Activated CD4-positive, alpha-beta T cell treated with anti-CD3 and anti-CD28 coated beads, Interleukin-2, amount 10 ng/mL, durations not matched to agents 24 days and 14 days (primary cell): ENCODE measurements around the gene RAPGEF3. TPM values are rescaled to one million over a fixed set of nuclear protein-coding genes. Genes with fewer than 3 reads are reported as not detected.
A peak's percentile ranks its signal among the peaks of the same experiment; 100 is the strongest.

Source experiments
- DNase-seq: peaks from one replicate; pipeline ENCODE4 v3.0.0; 2022
- H3K27ac Mint-ChIP-seq: one replicate; pipeline ENCODE4 v1.8.0; 2022; ENCODE audit warnings: mild to moderate bottlenecking, mixed read lengths
- H3K27me3 Mint-ChIP-seq: one replicate; pipeline ENCODE4 v1.8.0; 2022; ENCODE audit warnings: mixed read lengths
- H3K36me3 Mint-ChIP-seq: one replicate; pipeline ENCODE4 v1.8.0; 2022; ENCODE audit warnings: low read depth, mild to moderate bottlenecking, mixed read lengths
- H3K4me1 Mint-ChIP-seq: one replicate; pipeline ENCODE4 v1.8.0; 2021; ENCODE audit warnings: mixed read lengths
- H3K4me3 Mint-ChIP-seq: one replicate; pipeline ENCODE4 v1.8.0; 2022; ENCODE audit warnings: mild to moderate bottlenecking, moderate library complexity, mixed read lengths
- H3K9me3 Mint-ChIP-seq: one replicate; pipeline ENCODE4 v1.8.0; 2021; ENCODE audit warnings: mixed read lengths
- intact Hi-C: fragments of 100-400 bp; cut with micrococcal nuclease; formaldehyde crosslinking; loops from one replicate; pipeline ENCODE4 v1.15.1; 2023
- total RNA-seq: library from RNA; stranded (reverse); gene quantifications from 2 replicates; pipeline ENCODE4 v1.2.3, GENCODE V29; 2022

RAPGEF3 gene
- total RNA-seq, 1 donor from 2014 or later: 3.6 TPM

- H3K4me3 Mint-ChIP-seq: no peak overlapping the region
- peaks cover 14% of the 10 kb centered on the region for H3K27me3 Mint-ChIP-seq
- intact Hi-C loops: loop anchor here (1.0 kb wide), 2 partner anchors 25 to 52 kb away; no protein-coding TSS in a partner anchor
- no peaks in the 10 kb centered on the region for H3K36me3 Mint-ChIP-seq
- H3K27ac Mint-ChIP-seq: no peak overlapping the region
- peaks cover 12% of the 10 kb centered on the region for H3K4me1 Mint-ChIP-seq
- no peaks in the 10 kb centered on the region for H3K9me3 Mint-ChIP-seq
- DNase-seq: peak; percentile 90
These were observed 8.6 kb upstream of the RAPGEF3 start for GRCh38 chr12:47767216-47767724.

- no peaks in the 10 kb centered on the region for H3K9me3 Mint-ChIP-seq
- H3K27ac Mint-ChIP-seq: no peak overlapping the region
- peaks cover 15% of the 10 kb centered on the region for H3K4me1 Mint-ChIP-seq
- no peaks in the 10 kb centered on the region for H3K36me3 Mint-ChIP-seq
- H3K27me3 Mint-ChIP-seq: peaks cover 11% of the 10 kb centered on the region
- no peak overlapping the region for H3K4me3 Mint-ChIP-seq
- intact Hi-C loops: loop anchor here (1.0 kb wide), 2 partner anchors 24 to 51 kb away; no protein-coding TSS in a partner anchor
- DNase-seq: no peak
These were observed 8.0 kb upstream of the RAPGEF3 start for GRCh38 chr12:47766502-47767215.

GRCh38 chr12:47763481-47764346 is 5.0 kb upstream of the RAPGEF3 start:
- Mint-ChIP-seq H3K4me1 (peaks cover 28% of the 10 kb centered on the region), H3K4me3 (no peak overlapping the region), H3K27me3 (peaks cover 10% of the 10 kb centered on the region), H3K9me3 (no peaks in the 10 kb centered on the region), H3K36me3 (no peaks in the 10 kb centered on the region), H3K27ac (no peak overlapping the region)
- intact Hi-C loops: no loop called here
- DNase-seq: no peak

DNA sequence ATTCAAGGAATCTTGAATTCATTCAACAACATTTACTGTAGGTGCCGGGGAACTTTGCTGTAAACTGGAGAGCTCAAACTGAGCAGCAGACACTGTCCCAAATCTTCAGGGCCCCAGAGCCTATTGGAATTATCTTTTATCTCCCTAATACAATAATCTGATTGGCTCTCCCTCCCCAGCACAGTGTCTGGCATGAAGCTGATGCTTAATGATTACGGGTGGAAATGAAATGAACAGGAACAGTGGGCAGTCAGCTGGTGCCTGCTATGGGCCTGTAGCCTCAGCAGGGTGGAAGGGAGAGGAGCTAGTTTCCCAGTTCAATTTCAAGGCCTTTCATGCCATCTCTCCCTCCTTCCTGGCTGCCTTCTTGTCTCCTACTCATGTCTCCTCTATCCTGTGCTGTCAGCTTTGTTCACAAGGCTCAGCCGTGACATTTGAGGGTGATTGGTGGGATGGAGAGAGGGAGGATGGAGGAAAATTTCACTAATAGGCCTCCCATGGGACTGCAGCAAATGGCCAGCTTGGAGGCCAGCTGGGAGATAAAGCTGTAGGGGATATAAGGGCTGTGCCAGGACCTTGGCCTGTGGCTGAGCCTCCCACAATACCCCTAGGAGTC is 4.3 kb upstream of the RAPGEF3 start:
- Mint-ChIP-seq H3K27me3 (peaks cover 10% of the 10 kb centered on the region), H3K27ac (no peak overlapping the region), H3K9me3 (no peaks in the 10 kb centered on the region), H3K36me3 (no peaks in the 10 kb centered on the region), H3K4me3 (no peak overlapping the region), H3K4me1 (peaks cover 31% of the 10 kb centered on the region)
- DNase-seq: no peak
- intact Hi-C loops: no loop called here

DNA sequence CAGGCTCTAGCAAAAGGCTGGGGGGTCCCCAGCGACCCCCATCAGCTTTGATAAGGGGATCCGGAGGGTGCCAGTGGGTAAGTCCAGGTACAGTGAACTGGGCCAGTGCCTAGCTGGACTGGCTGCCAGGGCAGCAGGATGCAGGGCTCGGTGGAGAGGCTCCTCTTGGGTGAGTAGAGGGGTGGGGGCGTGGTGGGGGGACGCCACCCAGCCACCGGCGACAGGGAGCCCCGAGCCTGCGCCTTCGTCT is 171 bp downstream of the RAPGEF3 start:
- H3K4me3 Mint-ChIP-seq: peak overlapping the region; percentile 68
- H3K4me1 Mint-ChIP-seq: peaks cover 59% of the 10 kb centered on the region
- no peaks in the 10 kb centered on the region for H3K9me3 Mint-ChIP-seq
- intact Hi-C loops: loop anchor here (2.0 to 5.0 kb wide), 3 partner anchors 16 to 1491 kb away; partner anchors contain the start of gene SLC38A1
- H3K36me3 Mint-ChIP-seq: no peaks in the 10 kb centered on the region
- H3K27me3 Mint-ChIP-seq: peaks cover 2% of the 10 kb centered on the region
- no peak overlapping the region for H3K27ac Mint-ChIP-seq
- DNase-seq: no peak

- H3K9me3 Mint-ChIP-seq: no peaks in the 10 kb centered on the region
- intact Hi-C loops: loop anchor here (2.0 to 5.0 kb wide), 3 partner anchors 15 to 1491 kb away; partner anchors contain the start of gene SLC38A1
- no peaks in the 10 kb centered on the region for H3K36me3 Mint-ChIP-seq
These were observed 668 bp downstream of the RAPGEF3 start for GRCh38 chr12:47757840-47758583.

GRCh38 chr12:47757364-47757839 is 1.3 kb downstream of the RAPGEF3 start:
- no peaks in the 10 kb centered on the region for H3K36me3 Mint-ChIP-seq
- peaks cover 58% of the 10 kb centered on the region for H3K4me1 Mint-ChIP-seq
- H3K27ac Mint-ChIP-seq: peak overlapping the region; percentile 11
- H3K9me3 Mint-ChIP-seq: no peaks in the 10 kb centered on the region
- H3K4me3 Mint-ChIP-seq: peak overlapping the region; percentile 51
- H3K27me3 Mint-ChIP-seq: peaks cover 2% of the 10 kb centered on the region
- intact Hi-C loops: loop anchor here (5.0 kb wide), 1 partner anchor 1490 kb away; the partner anchor contains the start of gene SLC38A1
- no peak for DNase-seq

More at GRCh38 chr12:47757840-47758583, 668 bp downstream of the RAPGEF3 start:
- Mint-ChIP-seq H3K27ac (peak overlapping the region; percentile 41), H3K4me3 (peak overlapping the region; percentile 68), H3K4me1 (peaks cover 58% of the 10 kb centered on the region), H3K27me3 (peaks cover 2% of the 10 kb centered on the region)
- no peak for DNase-seq

DNA sequence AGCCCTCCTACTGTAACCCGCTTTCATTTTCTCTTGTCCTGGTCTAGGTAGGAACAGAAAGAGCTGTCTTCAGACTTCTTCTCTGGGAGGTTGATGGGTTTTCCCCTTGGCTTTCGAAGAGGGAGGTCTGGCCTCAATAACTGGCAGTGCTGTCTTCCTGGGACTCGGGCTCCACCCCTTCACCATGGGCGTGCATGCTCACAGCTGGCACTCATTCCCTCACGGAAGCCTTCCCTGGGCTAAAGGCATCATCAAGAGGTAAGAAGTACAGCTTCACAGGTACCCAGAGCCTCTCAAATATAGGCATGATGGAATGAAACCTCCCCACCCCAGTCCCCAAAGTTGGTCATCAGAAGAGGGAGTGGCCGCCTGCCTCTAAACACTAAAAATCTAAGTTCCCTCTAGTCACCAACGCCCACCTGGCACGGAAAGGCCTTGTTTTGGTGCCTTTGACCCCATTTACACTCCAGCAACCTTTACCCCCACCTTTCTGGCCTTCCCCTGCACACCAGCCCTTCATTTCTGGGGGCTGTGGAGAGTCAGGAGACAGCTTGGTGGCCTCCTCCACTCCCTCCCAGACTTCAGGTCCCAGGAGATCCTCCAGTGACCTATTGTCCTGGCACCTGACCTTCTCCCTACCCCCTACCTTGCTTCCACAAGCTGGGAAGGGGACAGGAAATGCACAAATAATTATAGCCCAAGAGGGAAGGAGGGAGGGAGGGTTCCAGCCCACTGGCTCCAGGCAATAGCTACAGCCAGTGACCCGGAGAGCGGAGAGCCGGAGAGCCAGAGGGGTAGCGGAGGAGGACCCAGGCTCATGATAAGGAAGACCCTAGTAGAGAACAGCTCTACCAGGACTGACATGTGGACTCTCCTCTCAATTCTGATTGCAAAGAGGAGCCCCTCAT is 2.8 kb downstream of the RAPGEF3 start:
- peak overlapping the region; percentile 25 for H3K4me3 Mint-ChIP-seq
- no peaks in the 10 kb centered on the region for H3K9me3 Mint-ChIP-seq
- no peaks in the 10 kb centered on the region for H3K36me3 Mint-ChIP-seq
- DNase-seq: peak; percentile 75
- intact Hi-C loops: loop anchor here (1.0 to 5.0 kb wide), 2 partner anchors 50 to 1489 kb away; partner anchors contain the start of genes RPAP3 and SLC38A1
- H3K27me3 Mint-ChIP-seq: peaks cover 2% of the 10 kb centered on the region
- H3K4me1 Mint-ChIP-seq: peaks cover 51% of the 10 kb centered on the region
- peak overlapping the region; percentile 45 for H3K27ac Mint-ChIP-seq

DNA sequence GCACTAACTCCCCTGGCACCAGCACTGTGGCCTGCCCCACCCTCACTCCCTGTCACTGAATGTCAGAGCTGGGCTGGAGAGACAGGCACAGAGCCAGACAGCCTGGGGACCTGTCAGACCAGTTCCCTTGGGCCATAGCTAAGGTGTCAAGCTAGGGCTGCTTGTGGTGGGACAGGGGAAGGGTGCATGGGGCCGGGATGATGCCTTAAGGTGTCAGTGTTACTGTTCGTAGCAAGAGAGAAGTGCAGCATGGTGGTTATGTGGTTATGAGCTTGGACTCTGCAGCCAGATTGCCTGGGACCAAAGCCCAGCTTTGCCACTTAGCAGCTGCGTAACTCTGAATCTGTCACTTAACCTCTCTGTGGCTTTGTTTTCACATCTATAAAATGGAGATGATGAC is 3.8 kb downstream of the RAPGEF3 start:
- DNase-seq: no peak
- H3K9me3 Mint-ChIP-seq: no peaks in the 10 kb centered on the region
- H3K4me1 Mint-ChIP-seq: peaks cover 46% of the 10 kb centered on the region
- intact Hi-C loops: loop anchor here (1.0 to 5.0 kb wide), 2 partner anchors 49 to 1488 kb away; partner anchors contain the start of genes RPAP3 and SLC38A1
- H3K27me3 Mint-ChIP-seq: no peaks in the 10 kb centered on the region
- H3K4me3 Mint-ChIP-seq: peak overlapping the region; percentile 25
- no peaks in the 10 kb centered on the region for H3K36me3 Mint-ChIP-seq
- no peak overlapping the region for H3K27ac Mint-ChIP-seq

GRCh38 chr12:47754126-47754525 is 4.6 kb downstream of the RAPGEF3 start:
- DNase-seq: no peak
- Mint-ChIP-seq H3K4me3 (no peak overlapping the region), H3K4me1 (peaks cover 42% of the 10 kb centered on the region), H3K27me3 (no peaks in the 10 kb centered on the region), H3K27ac (peak overlapping the region; percentile 11), H3K9me3 (no peaks in the 10 kb centered on the region), H3K36me3 (no peaks in the 10 kb centered on the region)
- intact Hi-C loops: no loop called here

DNA sequence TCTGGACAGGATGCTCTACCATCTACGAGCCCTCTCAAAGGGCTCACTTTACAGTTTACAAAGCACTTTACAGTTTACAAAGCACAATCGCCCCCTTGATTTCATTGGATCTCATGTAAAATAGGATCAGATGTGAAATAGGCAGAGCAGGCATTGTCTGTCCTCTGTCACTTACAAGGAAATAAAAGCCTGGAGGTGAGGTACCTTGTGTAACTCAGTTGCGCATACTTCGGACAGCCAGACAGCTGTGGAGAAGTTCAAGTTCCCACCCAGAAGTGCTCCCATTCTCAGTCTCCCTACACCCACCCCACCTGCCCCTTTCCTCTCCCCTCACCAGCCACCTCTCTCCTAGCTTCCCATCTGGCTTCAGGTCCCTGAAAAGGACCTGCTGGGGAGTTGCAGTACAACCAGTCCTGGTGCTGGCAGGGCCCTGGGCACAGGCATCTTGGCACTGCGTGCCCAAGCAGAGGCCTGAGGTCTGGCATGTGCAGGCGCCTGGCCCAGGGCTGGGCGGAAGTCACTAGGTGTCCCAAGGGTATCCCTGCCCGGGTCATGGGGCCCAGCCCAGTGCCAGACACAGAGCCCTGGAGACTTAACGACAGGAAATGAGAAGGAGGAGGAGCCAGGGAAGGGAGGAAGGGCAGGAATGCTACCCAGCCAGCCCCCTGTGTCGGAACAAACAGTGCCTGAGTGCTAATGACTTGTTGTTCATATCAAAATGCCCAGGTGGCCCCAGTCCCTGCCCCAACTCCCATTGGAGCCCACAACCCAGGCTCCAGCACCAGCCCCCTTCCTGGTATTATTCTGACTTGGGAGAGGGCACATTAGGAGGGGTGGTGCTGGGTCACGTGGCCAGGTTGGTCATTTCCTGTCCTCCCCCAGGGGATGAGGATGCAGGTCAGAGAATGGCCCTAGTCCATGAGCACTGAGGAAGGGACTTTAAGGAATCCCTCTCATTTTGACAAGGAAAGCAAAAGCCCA is 5.4 kb downstream of the RAPGEF3 start:
- H3K27me3 Mint-ChIP-seq: peaks cover 3% of the 10 kb centered on the region
- no peak overlapping the region for H3K4me3 Mint-ChIP-seq
- DNase-seq: no peak
- peaks cover 40% of the 10 kb centered on the region for H3K4me1 Mint-ChIP-seq
- intact Hi-C loops: no loop called here
- H3K27ac Mint-ChIP-seq: no peak overlapping the region
- no peaks in the 10 kb centered on the region for H3K9me3 Mint-ChIP-seq
- H3K36me3 Mint-ChIP-seq: no peaks in the 10 kb centered on the region
